GM12872 (cell line): Measurements from ENCODE around the gene C1QL1.

Experiments used
- TF ChIP-seq, protein P1 (sequence below): IDR thresholded peaks from 3 replicates; pipeline ENCODE4 v1.5.1; 2011; ENCODE audit warnings: low read depth, mild to moderate bottlenecking, low read length, moderate library complexity; ENCODE audit not compliant: insufficient read depth

The C1QL1 gene

DNA sequence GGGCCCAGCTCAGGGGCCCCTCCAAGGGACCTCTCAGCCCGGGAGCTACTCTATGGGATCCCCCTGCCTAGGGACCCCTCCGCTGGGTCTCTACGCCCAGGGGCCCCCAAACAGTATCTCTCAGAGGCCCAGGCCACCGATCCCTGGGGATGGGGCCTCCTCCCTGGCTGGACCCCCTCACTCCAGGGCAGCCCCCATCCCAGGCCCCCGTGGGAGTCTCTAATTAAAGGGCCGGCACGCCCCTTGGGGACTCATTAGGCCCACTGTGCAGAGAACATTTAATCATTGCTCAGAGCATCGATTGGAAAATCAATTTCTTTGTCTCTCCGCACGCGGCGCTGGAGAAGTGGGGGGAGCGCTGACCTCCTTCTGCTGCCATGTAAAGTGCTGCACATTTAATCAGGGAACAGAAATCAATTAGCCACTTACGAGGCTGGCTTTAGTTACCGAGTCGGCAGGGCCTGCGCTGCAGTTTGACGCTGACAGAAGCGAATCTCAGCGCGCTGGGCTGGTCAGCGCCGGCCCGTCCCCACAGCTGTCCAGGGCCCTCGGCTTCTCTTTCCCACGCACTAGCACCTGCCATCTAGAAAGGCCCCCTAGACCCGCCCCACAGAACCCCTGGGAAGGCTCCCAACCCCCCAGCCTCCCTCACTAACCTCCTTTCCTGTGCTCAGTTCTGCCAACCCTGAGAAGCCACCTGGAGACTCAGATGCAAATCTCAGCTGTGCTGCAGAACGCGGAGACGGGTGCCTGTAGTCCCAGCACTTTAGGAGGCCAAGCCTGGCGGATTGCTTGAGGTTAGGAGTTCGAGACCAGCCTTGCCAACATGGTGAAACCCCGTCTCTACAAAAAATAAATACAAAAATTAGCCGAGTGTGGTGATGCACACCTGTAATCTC, 20.2 kb upstream of the C1QL1 start:
- TF ChIP-seq, protein P1, sequence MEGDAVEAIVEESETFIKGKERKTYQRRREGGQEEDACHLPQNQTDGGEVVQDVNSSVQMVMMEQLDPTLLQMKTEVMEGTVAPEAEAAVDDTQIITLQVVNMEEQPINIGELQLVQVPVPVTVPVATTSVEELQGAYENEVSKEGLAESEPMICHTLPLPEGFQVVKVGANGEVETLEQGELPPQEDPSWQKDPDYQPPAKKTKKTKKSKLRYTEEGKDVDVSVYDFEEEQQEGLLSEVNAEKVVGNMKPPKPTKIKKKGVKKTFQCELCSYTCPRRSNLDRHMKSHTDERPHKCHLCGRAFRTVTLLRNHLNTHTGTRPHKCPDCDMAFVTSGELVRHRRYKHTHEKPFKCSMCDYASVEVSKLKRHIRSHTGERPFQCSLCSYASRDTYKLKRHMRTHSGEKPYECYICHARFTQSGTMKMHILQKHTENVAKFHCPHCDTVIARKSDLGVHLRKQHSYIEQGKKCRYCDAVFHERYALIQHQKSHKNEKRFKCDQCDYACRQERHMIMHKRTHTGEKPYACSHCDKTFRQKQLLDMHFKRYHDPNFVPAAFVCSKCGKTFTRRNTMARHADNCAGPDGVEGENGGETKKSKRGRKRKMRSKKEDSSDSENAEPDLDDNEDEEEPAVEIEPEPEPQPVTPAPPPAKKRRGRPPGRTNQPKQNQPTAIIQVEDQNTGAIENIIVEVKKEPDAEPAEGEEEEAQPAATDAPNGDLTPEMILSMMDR = no peak

DNA sequence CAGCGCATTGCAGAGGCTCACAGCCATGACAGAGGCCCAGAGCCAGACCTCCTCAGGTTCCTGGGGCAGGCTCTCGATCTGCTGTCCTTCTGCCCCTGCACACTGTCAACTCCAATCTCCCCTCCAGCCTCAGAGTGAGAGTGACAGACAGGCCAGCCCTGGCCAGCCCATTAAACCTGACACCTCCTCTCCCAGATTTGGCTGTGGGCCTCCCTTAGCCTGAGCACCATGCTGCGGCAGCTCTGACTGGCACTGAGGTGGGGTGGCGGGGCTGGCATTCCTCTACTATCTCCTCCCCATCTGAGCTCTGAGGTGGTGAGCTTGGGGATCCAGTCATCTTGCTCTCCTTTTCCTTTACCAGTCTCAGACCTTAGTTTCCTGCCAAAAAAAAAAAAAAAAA, 15.5 kb upstream of the C1QL1 start:
- TF ChIP-seq, protein P1 = no peak

DNA sequence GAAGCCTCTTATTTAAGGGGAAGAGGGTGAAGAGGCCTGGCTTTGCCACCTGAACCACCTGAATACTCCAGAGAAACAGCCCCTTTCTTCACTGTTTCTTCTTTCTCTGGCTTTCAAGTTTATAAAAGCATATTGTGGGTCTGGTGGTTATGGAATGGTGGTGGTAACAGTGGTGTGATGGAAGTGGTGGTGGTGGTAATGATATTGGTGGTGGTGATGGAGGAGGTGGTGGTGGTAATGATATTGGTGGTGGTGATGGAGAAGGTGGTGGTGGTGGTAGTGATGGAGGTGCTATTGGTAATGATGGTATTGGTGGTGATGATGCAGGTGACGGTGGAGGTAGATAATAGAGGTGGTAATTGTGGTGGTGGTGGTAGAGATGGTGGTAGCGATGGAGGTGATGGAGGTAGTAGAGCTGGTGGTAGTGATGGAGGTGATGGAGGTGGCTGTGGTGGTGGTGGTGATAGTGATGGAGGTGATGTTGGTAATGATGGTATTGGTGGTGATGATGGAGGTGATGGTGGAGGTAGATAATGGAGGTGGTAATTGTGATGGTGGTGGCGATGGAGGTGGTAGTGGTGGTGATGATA, 14.1 kb upstream of the C1QL1 start:
- TF ChIP-seq, protein P1 = no peak

DNA sequence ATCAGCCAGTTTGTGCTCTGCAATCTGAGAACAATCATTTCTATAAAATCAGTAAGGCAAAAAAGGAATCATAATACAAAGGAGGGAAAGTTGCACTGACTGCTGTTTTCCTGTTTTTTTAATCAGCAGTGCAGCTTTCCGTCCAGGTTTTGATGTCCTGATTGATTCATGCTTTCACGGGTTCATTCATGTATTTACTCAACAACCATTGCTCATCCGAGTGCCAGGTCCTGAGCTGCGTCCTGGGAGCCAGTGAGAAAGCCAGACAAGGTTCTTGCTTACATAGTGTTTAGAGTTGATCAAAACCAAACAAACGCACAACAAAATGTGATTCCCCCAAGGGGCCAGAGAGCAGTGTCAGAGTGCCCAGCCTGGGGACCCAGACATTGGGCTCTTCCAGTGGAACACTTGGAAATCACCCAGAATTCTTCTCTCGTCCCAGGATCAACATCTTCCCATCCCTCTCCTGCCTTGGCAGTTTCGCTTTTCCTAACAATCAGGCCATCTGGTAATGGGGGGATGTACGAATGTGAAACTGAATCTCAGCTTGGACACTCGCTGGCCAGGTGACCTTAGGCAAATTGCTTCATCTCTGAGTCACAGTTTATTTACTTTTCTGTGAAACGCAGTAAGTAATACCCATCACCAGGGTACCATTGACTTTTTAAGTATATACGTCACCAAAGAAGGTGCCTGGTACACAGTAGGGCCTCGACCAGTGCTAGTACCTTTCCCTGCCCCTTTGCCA, 13.3 kb upstream of the C1QL1 start:
- TF ChIP-seq, protein P1 = no peak

DNA sequence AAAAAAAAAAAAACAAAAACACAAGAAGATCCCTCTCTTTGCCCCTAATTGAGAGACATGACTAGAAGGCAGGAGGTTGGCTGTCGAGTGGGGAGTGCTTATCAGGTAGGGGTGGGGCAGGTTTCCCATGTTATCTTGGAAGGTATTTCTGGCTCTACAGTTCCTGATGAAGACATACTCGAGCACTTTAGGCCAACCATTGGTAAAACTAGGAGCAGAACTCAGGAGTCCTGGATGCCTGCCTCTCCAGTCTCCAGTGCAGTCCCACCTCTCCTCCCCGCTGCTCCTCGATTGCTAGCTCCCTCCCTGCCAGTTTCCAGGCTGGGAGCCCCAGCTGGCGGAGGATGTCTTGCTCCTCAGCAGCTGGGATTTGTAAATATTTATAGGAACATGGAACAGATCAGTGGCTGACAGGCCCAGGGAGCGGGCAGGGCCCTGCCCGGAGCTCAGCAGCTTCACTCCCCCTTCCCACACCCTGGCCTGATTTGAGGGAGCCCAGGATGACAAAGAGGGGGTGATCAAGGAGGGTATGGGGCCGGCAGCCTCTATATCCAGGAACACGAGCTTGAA, 11.4 kb upstream of the C1QL1 start:
- TF ChIP-seq, protein P1 = no peak

DNA sequence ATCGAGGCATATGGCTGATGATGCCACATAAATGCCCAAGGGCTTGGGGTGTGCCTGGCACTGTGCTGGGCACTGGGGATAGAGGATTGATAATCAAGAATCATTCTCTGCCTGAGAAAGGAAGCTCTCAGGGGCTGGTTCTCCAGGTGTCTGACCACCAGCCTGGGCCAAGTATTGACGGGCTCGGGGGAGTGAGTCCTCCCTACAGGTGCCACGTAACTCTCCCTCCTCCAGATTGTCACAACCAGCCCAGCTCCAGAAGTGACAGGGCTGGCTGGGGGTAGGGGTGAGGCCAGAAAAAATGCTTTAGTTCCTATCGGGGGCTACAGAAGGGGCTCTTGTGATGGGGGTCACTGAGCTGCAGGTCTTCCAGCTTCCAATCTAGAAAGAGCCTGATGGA, 10.7 kb upstream of the C1QL1 start:
- TF ChIP-seq, protein P1 = no peak
